ENCODE results near the gene VPS35L.
"Not testable (repeated sequence)": the region's sequence is repeated elsewhere in the genome, so short reads cannot be mapped to it uniquely, and the experiment has no call there.

VPS35L gene

GRCh38 chr16:19655242-19655777 is 99.8 kb downstream of the VPS35L start:
- in situ Hi-C loops (cut with MboI; ENCODE audit: low sequenced_read_pairs, unreplicated experiment): no loop called here
- no peak for TF ChIP-seq CTCF (IDR thresholded peaks at IDR 0.05; ENCODE audit: borderline replicate concordance, control extremely low read depth, extremely low read depth, insufficient read depth, missing control alignments)
- no peak for DNase-seq (ENCODE audit: low spot score)

GRCh38 chr16:19657831-19658230 is 102.3 kb downstream of the VPS35L start:
- no peak for TF ChIP-seq CTCF (IDR thresholded peaks at IDR 0.05; ENCODE audit: borderline replicate concordance, control extremely low read depth, extremely low read depth, insufficient read depth, missing control alignments)

GRCh38 chr16:19659554-19659953 is 104.1 kb downstream of the VPS35L start:
- no peak for TF ChIP-seq CTCF (IDR thresholded peaks at IDR 0.05; ENCODE audit: borderline replicate concordance, control extremely low read depth, extremely low read depth, insufficient read depth, missing control alignments)
- in situ Hi-C loops (cut with MboI; ENCODE audit: low sequenced_read_pairs, unreplicated experiment): no loop called here
- DNase-seq (ENCODE audit: low spot score): no peak

More at GRCh38 chr16:19657831-19658230, 102.3 kb downstream of the VPS35L start:
- in situ Hi-C loops (cut with MboI; ENCODE audit: low sequenced_read_pairs, unreplicated experiment): no loop called here
- DNase-seq (ENCODE audit: low spot score): no peak

- no peak for TF ChIP-seq CTCF (IDR thresholded peaks at IDR 0.05; ENCODE audit: borderline replicate concordance, control extremely low read depth, extremely low read depth, insufficient read depth, missing control alignments)
- in situ Hi-C loops (cut with MboI; ENCODE audit: low sequenced_read_pairs, unreplicated experiment): no loop called here
- DNase-seq (ENCODE audit: low spot score): no peak
These were observed 104.9 kb downstream of the VPS35L start for GRCh38 chr16:19660432-19660831.

GRCh38 chr16:19662351-19662750 is 106.8 kb downstream of the VPS35L start:
- no peak for DNase-seq (ENCODE audit: low spot score)
- TF ChIP-seq CTCF (IDR thresholded peaks at IDR 0.05; ENCODE audit: borderline replicate concordance, control extremely low read depth, extremely low read depth, insufficient read depth, missing control alignments): no peak
- in situ Hi-C loops (cut with MboI; ENCODE audit: low sequenced_read_pairs, unreplicated experiment): no loop called here

- DNase-seq (ENCODE audit: low spot score): no peak
- in situ Hi-C loops (cut with MboI; ENCODE audit: low sequenced_read_pairs, unreplicated experiment): no loop called here
- no peak for TF ChIP-seq CTCF (IDR thresholded peaks at IDR 0.05; ENCODE audit: borderline replicate concordance, control extremely low read depth, extremely low read depth, insufficient read depth, missing control alignments)
These were observed 108.7 kb downstream of the VPS35L start for GRCh38 chr16:19664166-19664565.

- DNase-seq (ENCODE audit: low spot score); in situ Hi-C loops (cut with MboI; ENCODE audit: low sequenced_read_pairs, unreplicated experiment): not testable (repeated sequence)
These were observed 109.8 kb downstream of the VPS35L start for GRCh38 chr16:19665313-19665712.
